ENCODE measurements around the gene MGST1.

The MGST1 gene

GRCh38 chr12:16325426-16325825 lies 22.0 kb upstream of the MGST1 start:
- no peak overlapping the region for H3K27ac ChIP-seq (ENCODE audit: low read depth, low read length)
- no peak overlapping the region for H3K4me3 ChIP-seq (ENCODE audit: low read depth, low read length)
- no peak overlapping the region for H3K9ac ChIP-seq (ENCODE audit: low read length)
- peaks cover 10% of the 10 kb centered on the region; the same call in 1 of the 2 replicates for H3K9me3 ChIP-seq (ENCODE audit: control insufficient read depth, insufficient read depth, low read depth, low read length)
- no peaks in the 10 kb centered on the region for H3K4me1 ChIP-seq (ENCODE audit: control insufficient read depth, insufficient read depth, low read length)
- no peaks in the 10 kb centered on the region for H3K27me3 ChIP-seq (ENCODE audit: control insufficient read depth, insufficient read depth, low read length)
- no peaks in the 10 kb centered on the region for H3K36me3 ChIP-seq (ENCODE audit: control insufficient read depth, insufficient read depth, low read length)

GRCh38 chr12:16327963-16328362 lies 19.5 kb upstream of the MGST1 start:
- no peaks in the 10 kb centered on the region for H3K36me3 ChIP-seq (ENCODE audit: control insufficient read depth, insufficient read depth, low read length)
- no peak overlapping the region for H3K9ac ChIP-seq (ENCODE audit: low read length)
- H3K27ac ChIP-seq (ENCODE audit: low read depth, low read length), result no peak overlapping the region
- no peaks in the 10 kb centered on the region for H3K4me1 ChIP-seq (ENCODE audit: control insufficient read depth, insufficient read depth, low read length)
- H3K4me3 ChIP-seq (ENCODE audit: low read depth, low read length), result no peak overlapping the region
- H3K27me3 ChIP-seq (ENCODE audit: control insufficient read depth, insufficient read depth, low read length), result no peaks in the 10 kb centered on the region
- peaks cover 14% of the 10 kb centered on the region; the same call in 1 of the 2 replicates for H3K9me3 ChIP-seq (ENCODE audit: control insufficient read depth, insufficient read depth, low read depth, low read length)

- Histone ChIP-seq H3K4me3 (ENCODE audit: low read depth, low read length) (no peak overlapping the region), H3K4me1 (ENCODE audit: control insufficient read depth, insufficient read depth, low read length) (no peaks in the 10 kb centered on the region), H3K27ac (ENCODE audit: low read depth, low read length) (no peak overlapping the region), H3K27me3 (ENCODE audit: control insufficient read depth, insufficient read depth, low read length) (no peaks in the 10 kb centered on the region), H3K9me3 (ENCODE audit: control insufficient read depth, insufficient read depth, low read depth, low read length) (peaks cover 14% of the 10 kb centered on the region; the same call in 1 of the 2 replicates), H3K9ac (ENCODE audit: low read length) (no peak overlapping the region), H3K36me3 (ENCODE audit: control insufficient read depth, insufficient read depth, low read length) (no peaks in the 10 kb centered on the region)
These were observed 17.9 kb upstream of the MGST1 start for GRCh38 chr12:16329594-16329993.

- Histone ChIP-seq H3K27me3 (ENCODE audit: control insufficient read depth, insufficient read depth, low read length) (no peaks in the 10 kb centered on the region), H3K4me3 (ENCODE audit: low read depth, low read length) (no peak overlapping the region), H3K36me3 (ENCODE audit: control insufficient read depth, insufficient read depth, low read length) (no peaks in the 10 kb centered on the region), H3K4me1 (ENCODE audit: control insufficient read depth, insufficient read depth, low read length) (no peaks in the 10 kb centered on the region), H3K9ac (ENCODE audit: low read length) (no peak overlapping the region), H3K9me3 (ENCODE audit: control insufficient read depth, insufficient read depth, low read depth, low read length) (peaks cover 14% of the 10 kb centered on the region; the same call in 1 of the 2 replicates), H3K27ac (ENCODE audit: low read depth, low read length) (no peak overlapping the region)
These were observed 16.9 kb upstream of the MGST1 start for GRCh38 chr12:16330560-16330959.

- no peaks in the 10 kb centered on the region for H3K36me3 ChIP-seq (ENCODE audit: control insufficient read depth, insufficient read depth, low read length)
These were observed 15.4 kb upstream of the MGST1 start for GRCh38 chr12:16331998-16332397.

GRCh38 chr12:16335838-16336237 lies 11.6 kb upstream of the MGST1 start:
- no peak overlapping the region for H3K9ac ChIP-seq (ENCODE audit: low read length)
- no peak overlapping the region for H3K4me3 ChIP-seq (ENCODE audit: low read depth, low read length)
- no peaks in the 10 kb centered on the region for H3K36me3 ChIP-seq (ENCODE audit: control insufficient read depth, insufficient read depth, low read length)
- H3K27me3 ChIP-seq (ENCODE audit: control insufficient read depth, insufficient read depth, low read length), result no peaks in the 10 kb centered on the region
- no peak overlapping the region for H3K27ac ChIP-seq (ENCODE audit: low read depth, low read length)
- no peaks in the 10 kb centered on the region for H3K4me1 ChIP-seq (ENCODE audit: control insufficient read depth, insufficient read depth, low read length)
- H3K9me3 ChIP-seq (ENCODE audit: control insufficient read depth, insufficient read depth, low read depth, low read length), result 0 out of 2 replicates have a peak, but pooled peaks cover 4% of the 10 kb centered on the region

More at GRCh38 chr12:16331998-16332397, 15.4 kb upstream of the MGST1 start:
- Histone ChIP-seq H3K9me3 (ENCODE audit: control insufficient read depth, insufficient read depth, low read depth, low read length) (peaks cover 14% of the 10 kb centered on the region; the same call in 1 of the 2 replicates), H3K4me1 (ENCODE audit: control insufficient read depth, insufficient read depth, low read length) (no peaks in the 10 kb centered on the region), H3K27me3 (ENCODE audit: control insufficient read depth, insufficient read depth, low read length) (no peaks in the 10 kb centered on the region), H3K4me3 (ENCODE audit: low read depth, low read length) (no peak overlapping the region), H3K27ac (ENCODE audit: low read depth, low read length) (no peak overlapping the region), H3K9ac (ENCODE audit: low read length) (no peak overlapping the region)

- H3K4me1 ChIP-seq (ENCODE audit: control insufficient read depth, insufficient read depth, low read length), result peaks cover 8% of the 10 kb centered on the region
- H3K36me3 ChIP-seq (ENCODE audit: control insufficient read depth, insufficient read depth, low read length), result no peaks in the 10 kb centered on the region
- no peaks in the 10 kb centered on the region for H3K27me3 ChIP-seq (ENCODE audit: control insufficient read depth, insufficient read depth, low read length)
- H3K27ac ChIP-seq (ENCODE audit: low read depth, low read length), result no peak overlapping the region
- no peak overlapping the region for H3K9ac ChIP-seq (ENCODE audit: low read length)
- H3K4me3 ChIP-seq (ENCODE audit: low read depth, low read length), result no peak overlapping the region
- no peaks in the 10 kb centered on the region for H3K9me3 ChIP-seq (ENCODE audit: control insufficient read depth, insufficient read depth, low read depth, low read length)
These were observed 3.2 kb upstream of the MGST1 start for GRCh38 chr12:16344269-16344668.

GRCh38 chr12:16345105-16345504 lies 2.3 kb upstream of the MGST1 start:
- H3K27me3 ChIP-seq (ENCODE audit: control insufficient read depth, insufficient read depth, low read length), result no peaks in the 10 kb centered on the region

GRCh38 chr12:16346958-16347357 lies 487 bp upstream of the MGST1 start:
- Histone ChIP-seq H3K9me3 (ENCODE audit: control insufficient read depth, insufficient read depth, low read depth, low read length) (no peaks in the 10 kb centered on the region), H3K36me3 (ENCODE audit: control insufficient read depth, insufficient read depth, low read length) (peaks cover 15% of the 10 kb centered on the region), H3K4me1 (ENCODE audit: control insufficient read depth, insufficient read depth, low read length) (peaks cover 21% of the 10 kb centered on the region), H3K27ac (ENCODE audit: low read depth, low read length) (peak overlapping the region; percentile 63; the same call in 1 of the 2 replicates), H3K4me3 (ENCODE audit: low read depth, low read length) (peak overlapping the region; percentile 66), H3K9ac (ENCODE audit: low read length) (peak overlapping the region; percentile 65), H3K27me3 (ENCODE audit: control insufficient read depth, insufficient read depth, low read length) (no peaks in the 10 kb centered on the region)

More at GRCh38 chr12:16345105-16345504, 2.3 kb upstream of the MGST1 start:
- H3K4me1 ChIP-seq (ENCODE audit: control insufficient read depth, insufficient read depth, low read length), result peaks cover 10% of the 10 kb centered on the region
- H3K27ac ChIP-seq (ENCODE audit: low read depth, low read length), result no peak overlapping the region
- peaks cover 2% of the 10 kb centered on the region; the same call in 1 of the 2 replicates for H3K36me3 ChIP-seq (ENCODE audit: control insufficient read depth, insufficient read depth, low read length)
- H3K9me3 ChIP-seq (ENCODE audit: control insufficient read depth, insufficient read depth, low read depth, low read length), result no peaks in the 10 kb centered on the region
- H3K9ac ChIP-seq (ENCODE audit: low read length), result no peak overlapping the region
- H3K4me3 ChIP-seq (ENCODE audit: low read depth, low read length), result no peak overlapping the region

- no peaks in the 10 kb centered on the region for H3K27me3 ChIP-seq (ENCODE audit: control insufficient read depth, insufficient read depth, low read length)
- no peaks in the 10 kb centered on the region for H3K9me3 ChIP-seq (ENCODE audit: control insufficient read depth, insufficient read depth, low read depth, low read length)
- H3K4me3 ChIP-seq (ENCODE audit: low read depth, low read length), result peak overlapping the region; percentile 66
- H3K4me1 ChIP-seq (ENCODE audit: control insufficient read depth, insufficient read depth, low read length), result peaks cover 21% of the 10 kb centered on the region
- peak overlapping the region; percentile 60; the same call in 1 of the 2 replicates for H3K27ac ChIP-seq (ENCODE audit: low read depth, low read length)
- H3K36me3 ChIP-seq (ENCODE audit: control insufficient read depth, insufficient read depth, low read length), result peaks cover 28% of the 10 kb centered on the region
- H3K9ac ChIP-seq (ENCODE audit: low read length), result peak overlapping the region; percentile 65
These were observed 1.1 kb downstream of the MGST1 start for GRCh38 chr12:16348435-16349130.

GRCh38 chr12:16349131-16349460 lies 1.7 kb downstream of the MGST1 start:
- Histone ChIP-seq H3K36me3 (ENCODE audit: control insufficient read depth, insufficient read depth, low read length) (peaks cover 32% of the 10 kb centered on the region), H3K4me1 (ENCODE audit: control insufficient read depth, insufficient read depth, low read length) (peaks cover 21% of the 10 kb centered on the region), H3K27me3 (ENCODE audit: control insufficient read depth, insufficient read depth, low read length) (no peaks in the 10 kb centered on the region), H3K9me3 (ENCODE audit: control insufficient read depth, insufficient read depth, low read depth, low read length) (no peaks in the 10 kb centered on the region), H3K27ac (ENCODE audit: low read depth, low read length) (peak overlapping the region; percentile 26; the same call in 1 of the 2 replicates), H3K9ac (ENCODE audit: low read length) (peak overlapping the region; percentile 54), H3K4me3 (ENCODE audit: low read depth, low read length) (peak overlapping the region; percentile 66)

All from HUES6 (cell line).